Measurements from ENCODE around the gene RBM23. TPM values are rescaled to one million over a fixed set of nuclear protein-coding genes. Genes with fewer than 3 reads are reported as not detected.
"Not testable (repeated sequence)": the region's sequence is repeated elsewhere in the genome, so short reads cannot be mapped to it uniquely, and the experiment has no call there.

RBM23 gene
- total RNA-seq, 1 experiment from 2014 or later, result 105 TPM

DNA sequence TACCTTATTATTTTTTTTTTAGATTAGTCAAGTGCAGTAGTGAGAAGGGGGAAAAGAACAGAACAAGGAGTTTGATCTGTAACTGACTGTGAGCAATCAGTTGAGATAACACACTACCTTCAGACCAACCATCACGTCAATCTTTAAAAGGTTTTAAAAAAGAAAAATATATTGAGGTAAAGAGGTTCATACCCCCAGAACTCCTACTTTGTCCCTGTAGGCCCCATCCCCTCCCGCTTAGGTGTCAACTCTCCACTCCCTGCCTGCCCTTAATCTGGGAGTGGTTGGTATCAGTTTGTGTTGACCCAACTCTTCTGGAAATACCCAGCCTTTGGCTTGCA, 66.4 kb downstream of the RBM23 start:
- Histone ChIP-seq H3K27me3 (replicated peaks; ENCODE audit: insufficient read depth, low read depth, low read length, poor library complexity) (no peaks in the 10 kb centered on the region), H3K36me3 (ENCODE audit: insufficient read depth, low read length, poor library complexity, severe bottlenecking) (no peaks in the 10 kb centered on the region), H3K9me3 (ENCODE audit: low read depth, low read length, poor library complexity, severe bottlenecking) (no peaks in the 10 kb centered on the region), H3K27ac (ENCODE audit: low read depth, low read length, poor library complexity, severe bottlenecking) (no peak overlapping the region), H3K4me1 (ENCODE audit: insufficient read depth, low read length, poor library complexity, severe bottlenecking) (peaks cover 24% of the 10 kb centered on the region), H3K4me3 (ENCODE audit: low read depth, low read length, poor library complexity, severe bottlenecking) (no peak overlapping the region)
- CTCF ChIA-PET, result interaction anchor here (0.8 to 4.3 kb wide), 4 partner anchors 23 to 468 kb away, joined by 3 to 38 read pairs (median 6); partner anchors contain the start of gene MRPL52
- no peak for TF ChIP-seq CTCF (conservative IDR thresholded peaks at IDR 0.05; ENCODE audit: low read depth, low read length)
- no peak for TF ChIP-seq EZH2 (IDR thresholded peaks at IDR 0.05; ENCODE audit: borderline replicate concordance, low read depth, low read length, poor library complexity, severe bottlenecking)
- POLR2A ChIA-PET (ENCODE audit: low non-redundant PET), result no interaction called here
- DNase-seq (ENCODE audit: low spot score), result no peak
- intact Hi-C loops (cut with micrococcal nuclease; ENCODE audit: unreplicated experiment), result loop anchor here (2.0 to 10.0 kb wide), 3 partner anchors 378 to 548 kb away; no protein-coding TSS in a partner anchor
- BruUV-seq (replicated peaks), result no TSS peak

DNA sequence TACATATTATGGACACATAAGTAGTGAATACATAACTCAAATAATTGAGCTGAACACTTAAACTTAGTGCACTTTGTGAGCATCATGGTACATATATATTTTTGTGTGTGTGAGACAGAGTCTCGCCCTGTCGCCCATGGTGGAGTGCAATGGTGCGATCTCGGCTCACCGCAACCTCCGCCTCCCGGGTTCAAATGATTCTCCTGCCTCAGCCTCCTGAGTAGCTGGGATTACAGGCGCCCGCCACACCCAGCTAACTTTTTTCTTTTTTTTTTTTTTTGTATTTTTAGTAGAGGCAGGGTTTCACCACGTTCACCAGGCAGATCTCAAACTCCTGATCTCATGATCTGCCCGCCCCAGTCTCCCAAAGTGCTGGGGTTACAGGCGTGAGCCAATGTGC, 66.8 kb downstream of the RBM23 start:
- H3K4me3 ChIP-seq (ENCODE audit: low read depth, low read length, poor library complexity, severe bottlenecking); H3K27me3 ChIP-seq (replicated peaks; ENCODE audit: insufficient read depth, low read depth, low read length, poor library complexity); DNase-seq (ENCODE audit: low spot score); POLR2A ChIA-PET (ENCODE audit: low non-redundant PET); H3K27ac ChIP-seq (ENCODE audit: low read depth, low read length, poor library complexity, severe bottlenecking); H3K9me3 ChIP-seq (ENCODE audit: low read depth, low read length, poor library complexity, severe bottlenecking); H3K36me3 ChIP-seq (ENCODE audit: insufficient read depth, low read length, poor library complexity, severe bottlenecking); BruUV-seq (replicated peaks): not testable (repeated sequence)
- intact Hi-C loops (cut with micrococcal nuclease; ENCODE audit: unreplicated experiment), result loop anchor here (2.0 to 10.0 kb wide), 3 partner anchors 377 to 547 kb away; no protein-coding TSS in a partner anchor
- CTCF ChIA-PET, result interaction anchor here (0.6 to 4.3 kb wide), 5 partner anchors 23 to 468 kb away, joined by 3 to 38 read pairs (median 5); partner anchors contain the start of gene MRPL52
- peaks cover 25% of the 10 kb centered on the region for H3K4me1 ChIP-seq (ENCODE audit: insufficient read depth, low read length, poor library complexity, severe bottlenecking)

- H3K27ac ChIP-seq (ENCODE audit: low read depth, low read length, poor library complexity, severe bottlenecking), result no peak overlapping the region
- no peak overlapping the region for H3K4me3 ChIP-seq (ENCODE audit: low read depth, low read length, poor library complexity, severe bottlenecking)
- no peak for DNase-seq (ENCODE audit: low spot score)
- H3K27me3 ChIP-seq (replicated peaks; ENCODE audit: insufficient read depth, low read depth, low read length, poor library complexity), result no peaks in the 10 kb centered on the region
- BruUV-seq (replicated peaks), result no TSS peak
- intact Hi-C loops (cut with micrococcal nuclease; ENCODE audit: unreplicated experiment), result loop anchor here (10.0 kb wide), 2 partner anchors 376 to 546 kb away; no protein-coding TSS in a partner anchor
- TF ChIP-seq EZH2 (IDR thresholded peaks at IDR 0.05; ENCODE audit: borderline replicate concordance, low read depth, low read length, poor library complexity, severe bottlenecking) (no peak), CTCF (conservative IDR thresholded peaks at IDR 0.05; ENCODE audit: low read depth, low read length) (no peak)
- peaks cover 25% of the 10 kb centered on the region for H3K4me1 ChIP-seq (ENCODE audit: insufficient read depth, low read length, poor library complexity, severe bottlenecking)
- ChIA-PET CTCF (interaction anchor here (0.5 to 0.8 kb wide), 3 partner anchors 14 to 56 kb away, joined by 3 to 4 read pairs (median 3); no protein-coding TSS in a partner anchor), POLR2A (ENCODE audit: low non-redundant PET) (interaction anchor here (0.6 kb wide), 1 partner anchor 200 kb away, joined by 3 read pairs; no protein-coding TSS in a partner anchor)
- H3K9me3 ChIP-seq (ENCODE audit: low read depth, low read length, poor library complexity, severe bottlenecking), result no peaks in the 10 kb centered on the region
- H3K36me3 ChIP-seq (ENCODE audit: insufficient read depth, low read length, poor library complexity, severe bottlenecking), result peaks cover 2% of the 10 kb centered on the region
Measured at GRCh38 chr14:22850944-22851764, 67.8 kb downstream of the RBM23 start.
